Vagina (tissue), 2 donors: ENCODE results near the gene AMBN.

Experiments
- POLR2AphosphoS5 ChIP-seq, 2 donors: sonication (generic); formaldehyde crosslinking; IDR thresholded peaks; one replicate each; pipeline ENCODE4 v1.9.0; 2017; ENCODE audit warnings: antibody characterized with exemption in 2 of 2, mild to moderate bottlenecking in 2 of 2, low read depth in 1 of 2; ENCODE audit not compliant: insufficient read depth in 1 of 2
- TF ChIP-seq, protein P1 (sequence below), 3 experiments: fragments of 450-650 bp in 2 of 3; fragments of 200-600 bp in 1 of 3; sonication (generic) in 1 of 3; IDR thresholded peaks; one replicate each; pipeline ENCODE4 v1.5.1; 2017 to 2019; ENCODE audit warnings: antibody characterized with exemption in 3 of 3, mild to moderate bottlenecking in 2 of 3, moderate library complexity in 2 of 3

DNA sequence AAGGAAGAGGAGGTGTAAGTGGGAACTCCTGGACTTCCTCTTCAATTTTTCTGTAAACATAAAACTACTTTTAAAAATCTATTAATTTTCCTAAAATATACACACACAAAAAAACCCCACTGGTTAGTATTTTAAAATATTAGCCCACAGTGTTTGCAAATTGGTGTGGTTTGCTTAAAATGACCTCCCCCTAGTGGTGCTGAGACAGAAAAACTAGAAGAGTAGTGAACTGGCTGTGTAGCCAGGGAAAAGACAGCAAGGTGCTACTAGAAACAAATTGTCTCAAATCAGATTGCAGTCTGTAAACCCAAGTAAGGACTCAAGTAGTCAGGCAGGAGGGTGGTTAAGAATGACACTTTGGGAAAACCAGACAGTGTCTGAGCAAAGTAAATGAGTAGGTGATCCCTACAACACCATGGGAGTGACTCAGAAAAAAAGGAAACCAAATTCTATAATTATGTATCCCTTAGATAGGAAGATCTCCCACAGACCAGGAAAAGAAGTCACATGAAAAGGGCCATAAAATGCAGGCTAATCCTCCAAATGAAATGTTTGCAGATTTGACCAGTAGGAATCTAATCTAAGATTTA is 47.7 kb upstream of the AMBN start:
- TF ChIP-seq, protein P1, sequence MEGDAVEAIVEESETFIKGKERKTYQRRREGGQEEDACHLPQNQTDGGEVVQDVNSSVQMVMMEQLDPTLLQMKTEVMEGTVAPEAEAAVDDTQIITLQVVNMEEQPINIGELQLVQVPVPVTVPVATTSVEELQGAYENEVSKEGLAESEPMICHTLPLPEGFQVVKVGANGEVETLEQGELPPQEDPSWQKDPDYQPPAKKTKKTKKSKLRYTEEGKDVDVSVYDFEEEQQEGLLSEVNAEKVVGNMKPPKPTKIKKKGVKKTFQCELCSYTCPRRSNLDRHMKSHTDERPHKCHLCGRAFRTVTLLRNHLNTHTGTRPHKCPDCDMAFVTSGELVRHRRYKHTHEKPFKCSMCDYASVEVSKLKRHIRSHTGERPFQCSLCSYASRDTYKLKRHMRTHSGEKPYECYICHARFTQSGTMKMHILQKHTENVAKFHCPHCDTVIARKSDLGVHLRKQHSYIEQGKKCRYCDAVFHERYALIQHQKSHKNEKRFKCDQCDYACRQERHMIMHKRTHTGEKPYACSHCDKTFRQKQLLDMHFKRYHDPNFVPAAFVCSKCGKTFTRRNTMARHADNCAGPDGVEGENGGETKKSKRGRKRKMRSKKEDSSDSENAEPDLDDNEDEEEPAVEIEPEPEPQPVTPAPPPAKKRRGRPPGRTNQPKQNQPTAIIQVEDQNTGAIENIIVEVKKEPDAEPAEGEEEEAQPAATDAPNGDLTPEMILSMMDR (IDR thresholded peaks at IDR 0.05) = no peak
- TF ChIP-seq POLR2AphosphoS5 (IDR thresholded peaks at IDR 0.05; ENCODE audit: insufficient read depth in 1 of 2, low read depth in 1 of 2) = no peak
